HG03575 (cell line): ENCODE results near the gene INPP4A.
"Not testable (repeated sequence)": the region's sequence is repeated elsewhere in the genome, so short reads cannot be mapped to it uniquely, and the experiment has no call there.

ENCODE experiments used
- ATAC-seq: cut with Tn5 transposase; IDR thresholded peaks from one replicate; pipeline ENCODE4 v1.9.1; 2021; ENCODE audit not compliant: unreplicated experiment, insufficient number of reproducible peaks, low FRiP score; ENCODE audit errors: extremely low read depth

INPP4A gene

DNA sequence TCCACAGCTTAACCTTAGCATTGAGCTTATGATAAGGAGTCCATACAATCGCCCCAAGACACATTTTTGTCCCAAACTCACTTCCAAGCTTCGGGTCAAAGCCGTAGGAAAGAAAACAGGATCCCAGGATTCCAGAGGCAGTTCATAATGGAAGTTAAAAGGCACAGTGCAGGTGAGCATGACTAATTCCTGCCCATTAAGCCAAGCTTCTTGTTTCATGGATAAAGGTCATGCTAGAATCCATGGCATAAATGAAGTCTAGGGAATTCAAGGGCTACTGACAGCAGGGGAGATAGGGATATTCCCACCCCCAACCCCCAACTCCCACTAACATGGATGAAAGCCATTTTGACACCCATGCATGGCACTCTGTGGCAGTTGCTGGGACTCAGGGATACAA lies 10.2 kb upstream of the INPP4A start:
- ATAC-seq: no peak

DNA sequence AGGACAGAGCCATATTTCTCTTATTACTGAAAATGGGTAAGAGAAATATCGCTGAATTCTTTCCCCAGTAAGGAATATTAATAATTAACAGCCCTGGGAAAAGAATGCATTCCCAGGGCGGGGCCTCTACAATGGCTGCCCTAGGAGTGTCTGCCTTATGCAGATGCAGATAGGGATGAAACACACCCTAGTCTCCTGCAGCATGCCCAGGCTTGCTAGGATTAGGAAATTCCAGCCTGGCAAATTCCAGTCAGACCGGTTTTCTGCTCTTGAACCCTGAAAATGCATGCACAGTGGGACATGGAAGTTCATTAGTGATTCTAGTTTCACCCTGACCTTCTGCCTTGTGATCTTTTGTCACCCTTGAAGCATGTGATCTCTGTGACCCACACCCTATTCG lies 9.0 kb upstream of the INPP4A start:
- ATAC-seq: not testable (repeated sequence)

DNA sequence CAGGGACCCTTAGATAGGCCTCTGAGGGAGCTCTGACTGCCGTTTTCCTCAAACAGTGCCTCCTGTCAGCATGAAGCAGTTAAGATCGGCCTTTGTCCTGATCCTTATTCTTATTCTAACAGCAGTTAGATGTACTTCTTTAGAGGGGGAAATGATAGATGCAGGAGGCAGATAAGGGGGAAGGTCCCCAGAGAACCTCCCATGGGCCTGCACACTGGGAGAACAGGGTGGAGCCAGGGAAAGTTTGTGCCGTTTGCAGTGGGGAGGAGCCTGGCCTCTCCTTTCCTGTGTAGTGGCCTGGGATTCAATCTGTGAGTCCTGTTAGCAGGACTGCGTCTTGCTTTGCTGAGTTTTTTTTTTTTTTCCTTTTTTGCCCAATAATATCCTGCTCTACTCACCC lies 7.9 kb upstream of the INPP4A start:
- ATAC-seq: no peak

DNA sequence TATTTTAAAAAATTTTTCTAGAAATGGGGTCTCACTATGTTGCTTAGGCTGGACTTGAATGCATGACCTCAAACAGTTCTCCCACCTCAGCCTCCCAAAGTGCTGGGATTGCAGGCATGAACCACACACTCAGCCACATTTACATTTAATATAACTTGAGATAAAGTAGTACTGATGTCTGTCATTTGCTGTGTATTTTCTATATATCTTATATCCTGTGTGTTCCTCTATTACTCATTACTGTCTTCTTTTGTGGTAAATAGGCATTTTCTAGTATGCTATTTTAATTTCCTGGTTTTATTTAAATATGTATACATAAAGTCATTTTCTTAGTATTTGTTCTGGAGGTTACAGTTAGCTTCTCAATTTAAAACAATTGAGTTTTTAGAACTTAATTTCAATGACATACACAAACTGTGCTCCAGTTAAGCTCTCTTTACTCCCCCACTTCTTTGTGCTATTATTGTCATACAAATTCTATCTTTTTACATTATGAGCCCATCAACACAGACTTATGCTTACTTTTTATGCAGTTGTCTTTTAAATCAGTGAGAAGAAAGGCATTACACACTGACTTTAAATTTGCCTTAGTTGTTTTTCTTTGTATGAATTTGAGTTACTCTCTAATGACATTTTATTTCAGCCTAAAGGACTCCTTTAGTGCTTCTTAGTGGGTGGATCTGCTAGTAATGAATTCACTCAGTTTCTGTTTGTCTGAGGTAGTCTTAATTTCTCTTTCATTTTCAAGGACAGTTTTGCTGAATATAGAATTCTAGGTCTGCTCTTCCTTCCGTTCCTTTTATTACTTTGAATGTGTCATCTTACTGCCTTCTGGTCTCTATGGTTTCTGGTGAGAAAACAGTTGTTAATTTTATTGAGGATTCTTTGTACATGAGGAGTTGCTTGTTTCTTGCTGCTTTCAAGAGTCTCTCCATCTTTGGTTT lies 6.2 kb upstream of the INPP4A start:
- ATAC-seq: no peak

DNA sequence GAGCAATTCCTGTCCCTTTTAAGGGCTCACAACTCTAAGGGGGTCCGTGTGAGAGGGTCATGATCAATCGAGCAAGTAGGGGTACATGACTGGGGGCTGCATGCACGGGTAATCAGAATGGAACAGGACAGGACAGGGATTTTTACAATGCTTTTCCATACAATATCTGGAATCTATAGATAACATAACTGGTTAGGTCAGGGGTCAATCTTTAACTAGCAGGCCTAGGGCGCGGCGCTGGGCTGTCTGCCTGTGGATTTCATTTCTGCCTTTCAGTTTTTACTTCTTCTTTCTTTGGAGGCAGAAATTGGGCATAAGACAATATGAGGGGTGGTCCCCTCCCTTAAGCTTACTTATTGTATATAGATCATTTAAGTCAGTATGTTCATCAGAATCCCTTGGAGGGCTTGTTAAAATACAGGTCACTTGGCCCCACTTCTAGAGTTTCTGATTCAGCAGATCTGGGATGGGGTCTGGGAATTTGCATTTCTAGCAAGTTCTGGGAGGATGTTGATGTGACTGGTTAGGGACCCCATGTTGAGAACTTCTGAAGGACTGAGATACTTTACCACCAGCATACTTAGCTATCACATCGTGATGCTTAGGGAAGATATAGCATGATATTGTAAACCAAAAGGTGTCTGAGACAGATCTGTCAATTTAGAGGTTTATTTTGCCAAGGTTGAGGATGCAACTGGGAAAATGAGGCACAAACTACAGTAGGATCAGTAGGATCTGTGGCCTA lies 2.8 kb upstream of the INPP4A start:
- no peak for ATAC-seq

DNA sequence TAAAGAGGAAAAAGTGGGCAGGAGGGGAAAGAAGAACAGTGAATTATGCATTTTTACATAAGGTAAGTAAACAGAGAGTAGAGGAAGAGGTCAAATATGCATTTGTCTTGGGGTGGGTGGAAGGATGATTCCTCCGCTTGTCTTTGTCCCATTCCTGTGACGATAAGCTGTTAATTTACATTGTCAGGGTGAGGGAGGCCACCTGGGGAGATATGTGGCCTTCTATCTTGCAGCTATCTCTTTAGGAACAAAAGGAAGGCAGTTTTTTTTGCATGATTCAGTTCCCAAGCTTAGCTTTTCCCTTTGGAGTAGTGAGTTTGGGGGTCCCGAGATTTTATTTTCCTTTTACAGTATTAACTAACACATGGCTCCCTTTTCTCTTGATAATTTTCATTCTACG lies 2.2 kb upstream of the INPP4A start:
- ATAC-seq: no peak

DNA sequence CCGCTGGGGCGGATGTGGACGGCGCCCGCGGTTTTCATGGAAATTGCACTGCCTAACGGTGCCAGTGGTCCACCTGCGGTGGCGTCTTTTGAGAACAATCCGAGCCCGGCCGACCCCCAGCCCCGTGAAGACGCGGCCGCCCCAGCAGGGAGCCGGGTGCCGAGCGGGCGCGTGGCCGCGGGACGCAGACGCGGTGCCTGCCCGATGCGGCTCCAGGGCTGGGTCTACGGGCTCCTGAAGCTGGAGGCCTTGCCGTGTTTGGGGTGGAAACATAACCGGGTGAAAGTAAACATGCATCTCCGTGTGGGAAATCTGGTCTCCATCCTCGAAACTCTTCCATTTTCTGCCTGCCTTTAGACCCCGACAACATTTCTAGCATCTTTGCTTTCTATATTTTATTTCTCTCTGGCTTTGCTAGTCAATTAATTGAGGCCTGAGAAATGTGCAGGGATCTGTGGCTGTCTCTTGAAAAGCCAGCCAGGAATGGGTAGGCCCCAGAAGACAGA lies 572 bp downstream of the INPP4A start:
- ATAC-seq: no peak

DNA sequence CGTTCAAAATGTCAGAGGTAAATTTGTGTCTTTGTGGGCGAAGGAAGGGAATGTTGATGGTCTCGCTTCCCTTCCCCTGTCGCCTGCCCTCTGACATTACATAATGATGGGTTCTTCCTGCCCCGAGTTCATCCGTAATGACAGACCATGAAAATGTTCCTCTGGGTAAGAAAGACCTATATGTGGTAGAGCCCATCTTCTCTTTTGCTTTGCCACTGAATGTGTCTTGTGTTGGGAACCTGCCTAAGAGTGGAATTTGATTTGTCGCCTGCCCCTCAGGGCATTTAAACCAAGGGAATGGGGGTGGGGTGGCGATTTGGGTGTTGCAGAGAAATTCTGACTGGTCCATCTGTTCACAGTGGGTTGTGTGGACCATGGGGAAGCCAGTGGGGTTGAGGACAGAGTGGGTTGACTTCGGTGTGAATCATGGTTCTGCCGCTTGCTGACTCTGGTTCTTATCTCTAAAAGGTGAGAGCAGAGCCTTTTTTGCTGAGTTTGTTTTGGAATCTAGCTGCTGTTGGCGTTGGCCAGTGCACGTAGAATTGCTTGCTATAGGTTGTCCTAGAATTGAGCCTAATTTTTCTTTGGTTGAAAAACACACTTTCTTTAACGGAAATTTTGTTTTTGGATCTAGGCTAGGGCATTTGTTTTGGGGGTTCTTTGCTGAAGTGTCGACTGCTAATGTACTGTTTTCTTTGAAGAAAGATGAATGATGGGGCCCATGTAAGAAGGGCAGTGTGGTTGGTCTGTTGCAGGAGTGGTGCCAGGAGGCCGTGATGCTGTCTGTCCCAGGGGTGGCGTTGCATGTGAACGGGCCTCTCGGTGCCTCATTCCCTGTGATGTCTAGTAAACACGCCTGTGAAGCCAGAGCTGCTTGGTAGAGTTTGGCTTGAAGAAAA lies 1.3 kb downstream of the INPP4A start:
- ATAC-seq: no peak

DNA sequence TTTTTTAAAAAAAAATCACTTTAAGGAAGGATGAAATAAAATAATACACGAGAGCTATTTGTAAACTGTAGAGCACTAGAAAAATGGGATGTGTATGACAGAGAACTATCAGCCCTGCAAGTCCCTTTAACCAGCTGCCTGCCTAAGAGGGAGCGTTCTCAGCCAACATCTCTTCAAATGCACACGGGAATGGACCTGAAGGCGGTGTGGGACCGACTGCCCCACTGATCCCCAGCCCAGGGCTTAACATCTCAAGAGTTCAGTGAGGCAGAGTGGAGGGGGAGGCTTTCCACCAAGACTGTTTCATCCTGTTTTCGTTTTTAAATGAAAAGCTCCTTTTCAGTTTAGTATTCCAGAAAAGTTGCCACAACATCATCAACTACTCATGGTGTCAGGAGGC lies 2.2 kb downstream of the INPP4A start:
- ATAC-seq: no peak

DNA sequence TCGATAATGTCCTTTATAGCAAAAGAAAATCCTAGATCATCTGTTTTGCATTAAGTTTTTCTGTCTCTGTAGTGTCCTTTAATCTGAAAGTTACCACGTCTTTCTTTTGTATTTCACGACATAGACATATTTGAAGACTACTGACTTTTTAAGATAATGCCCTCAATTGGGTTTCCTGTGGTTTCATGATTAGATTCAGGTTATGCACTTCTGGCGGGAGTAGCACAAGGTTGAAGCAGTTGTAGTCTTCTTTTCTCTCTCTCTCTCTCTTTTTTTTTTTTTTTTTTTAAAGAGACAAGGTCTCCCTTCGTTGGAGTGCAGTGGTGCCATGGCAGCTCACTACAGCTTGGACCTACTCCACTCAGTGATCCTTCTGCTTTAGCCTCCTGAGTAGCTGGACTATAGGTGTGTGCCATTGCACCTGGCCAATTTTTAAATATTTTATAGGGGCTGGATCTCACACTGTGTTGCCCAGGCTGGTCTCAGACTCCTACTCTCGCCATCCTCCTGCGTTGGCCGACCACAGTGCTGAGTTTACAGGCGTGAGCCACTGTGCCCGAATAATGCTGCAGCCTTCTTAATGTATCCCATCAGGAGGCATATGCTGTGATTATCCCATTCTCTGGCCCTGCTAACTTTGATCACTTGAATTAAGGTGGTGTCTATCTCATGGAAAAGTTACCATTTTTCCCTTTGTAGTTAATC lies 3.9 kb downstream of the INPP4A start:
- ATAC-seq: no peak

DNA sequence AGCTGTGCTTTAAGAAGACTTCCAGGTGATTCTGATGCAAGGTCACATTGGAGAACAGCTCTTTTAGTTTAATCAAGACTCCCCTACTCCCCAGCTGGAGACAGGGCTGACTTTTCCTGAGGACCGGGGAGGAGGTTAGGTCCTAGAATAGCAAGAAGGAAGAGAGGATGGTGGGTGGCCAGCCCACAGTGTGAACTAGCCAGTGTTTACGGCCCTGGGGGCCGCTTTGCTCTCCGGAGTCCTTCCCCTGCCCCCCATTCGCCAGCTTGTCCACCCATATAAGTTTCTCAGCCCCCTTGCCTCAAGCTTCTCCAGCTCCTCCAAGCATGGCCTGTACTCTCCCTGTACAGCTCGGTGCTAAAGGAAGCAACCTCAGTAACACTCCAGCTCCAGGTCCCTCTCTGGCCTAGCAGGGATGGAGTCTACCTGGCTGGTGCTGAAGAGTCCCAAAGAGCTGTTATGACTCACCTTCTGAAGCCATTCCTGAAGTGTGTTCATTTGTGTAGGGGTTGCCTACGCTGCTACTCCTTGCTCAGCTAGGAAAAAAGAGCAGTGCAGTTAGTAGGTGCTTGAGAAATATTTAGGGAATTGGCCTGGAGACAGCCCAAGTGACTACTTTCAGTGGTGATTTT lies 7.9 kb downstream of the INPP4A start:
- ATAC-seq: no peak

DNA sequence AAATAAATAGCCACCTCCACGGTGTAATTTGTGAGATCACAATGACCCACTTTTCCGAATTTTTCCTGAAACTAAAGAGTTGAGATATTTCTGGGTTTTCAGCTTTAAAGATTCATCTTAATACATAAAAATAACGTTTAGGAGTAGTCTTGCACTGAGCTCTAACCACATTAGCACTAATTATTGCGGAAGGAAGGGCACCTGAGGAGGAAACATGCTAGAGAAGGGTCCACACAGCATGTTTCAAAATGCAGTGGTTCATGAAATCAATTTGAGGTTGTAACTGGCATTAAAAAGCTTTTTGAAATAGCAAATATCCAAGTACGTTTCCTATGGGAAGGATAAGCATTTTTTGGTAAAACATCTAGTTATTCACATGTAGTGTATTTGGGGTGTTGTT lies 8.4 kb downstream of the INPP4A start:
- ATAC-seq: no peak

DNA sequence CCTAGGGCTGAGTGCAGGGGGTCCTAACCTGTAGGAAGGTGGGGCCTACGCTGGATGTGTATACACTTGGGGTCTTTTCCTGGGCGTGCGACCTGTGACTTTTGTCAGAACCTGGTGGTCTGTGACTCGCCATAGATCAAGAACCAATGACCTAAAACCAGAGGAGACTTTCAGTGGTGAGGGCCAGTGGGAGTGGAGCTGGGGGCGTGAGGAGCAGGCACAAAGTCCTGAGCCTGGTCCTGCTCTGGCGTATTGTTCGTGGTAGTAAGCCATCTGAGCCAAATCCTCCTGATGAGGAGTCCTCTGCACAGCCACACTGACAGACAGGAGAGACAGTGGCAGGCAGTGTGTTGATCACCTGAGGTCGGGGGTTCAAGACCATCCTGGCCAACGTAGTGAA lies 8.9 kb downstream of the INPP4A start:
- ATAC-seq: no peak

DNA sequence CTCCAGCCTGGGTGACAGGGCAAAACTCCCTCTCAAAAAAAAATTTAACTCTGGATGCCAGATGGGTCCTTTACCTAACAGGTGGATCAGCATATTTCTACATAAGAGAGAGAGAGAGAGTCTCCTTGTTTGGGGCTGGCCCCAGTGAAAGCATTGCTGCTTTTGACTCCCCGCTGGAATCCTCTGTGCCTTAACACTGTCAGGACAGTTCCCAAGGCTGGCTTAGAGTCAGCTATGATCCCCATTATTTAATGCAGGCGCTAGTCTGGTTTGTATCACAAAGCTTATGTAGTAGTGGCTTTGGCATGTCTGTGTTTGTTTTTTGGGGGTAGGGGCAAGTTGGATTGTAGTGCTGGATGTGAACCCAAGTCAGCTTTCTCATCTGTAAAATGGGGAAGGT lies 9.4 kb downstream of the INPP4A start:
- ATAC-seq: no peak

DNA sequence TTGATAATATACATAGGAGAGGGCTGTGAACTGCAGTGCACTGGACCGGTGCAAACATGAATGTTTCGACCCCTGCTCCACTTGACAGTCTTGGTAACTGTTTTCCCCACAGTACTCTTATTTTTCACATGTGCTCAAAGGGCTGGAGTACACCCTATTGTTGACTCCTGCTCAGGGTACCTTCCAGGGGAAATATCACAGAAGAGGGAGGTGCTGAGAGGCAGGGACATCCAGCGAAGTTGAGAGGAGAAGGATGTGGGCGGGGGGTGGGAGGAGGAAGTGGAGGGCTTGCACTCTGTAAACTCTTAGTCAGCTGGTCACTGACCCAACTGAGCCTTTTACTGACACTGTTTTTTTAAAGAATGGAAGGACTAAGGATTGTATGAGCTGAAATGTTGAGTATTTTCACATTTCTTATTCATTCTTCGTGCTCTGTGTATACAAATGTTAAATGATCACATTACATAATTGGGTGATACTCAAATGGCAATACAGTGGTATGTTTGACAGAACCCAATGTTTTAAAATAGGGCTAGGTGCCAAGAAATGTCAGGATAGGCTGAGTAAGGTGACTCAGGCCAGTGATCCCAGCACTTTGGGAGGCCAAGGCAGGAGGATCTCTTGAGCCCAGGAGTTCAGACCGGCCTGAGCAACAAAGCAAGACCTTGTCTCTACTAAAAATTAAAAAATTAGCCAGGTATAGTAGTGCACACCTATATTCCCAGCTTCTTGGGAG lies 10.0 kb downstream of the INPP4A start:
- no peak for ATAC-seq

DNA sequence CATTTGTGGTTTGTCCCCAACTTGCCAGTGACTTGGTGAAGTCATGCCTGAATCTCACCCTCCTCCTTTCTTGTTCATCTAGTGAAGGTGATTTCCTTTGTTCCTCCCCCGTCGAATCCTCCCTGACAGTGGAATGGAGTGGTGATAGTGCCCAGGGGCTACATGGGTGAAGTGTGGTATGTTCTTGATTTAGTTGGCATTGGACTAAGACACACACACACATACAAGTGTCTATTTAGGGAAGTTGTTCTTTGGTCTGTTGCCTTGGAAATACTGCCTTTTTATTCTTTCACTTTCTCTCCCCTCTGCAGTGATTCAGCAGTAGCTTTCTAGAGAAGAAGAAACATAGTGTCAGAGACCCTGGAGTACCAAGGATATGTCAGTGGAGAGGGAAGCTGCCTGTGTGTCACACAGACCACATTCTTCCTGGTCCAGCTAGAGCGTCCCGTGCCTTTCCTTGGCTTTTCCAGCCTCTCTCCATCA lies 10.9 kb downstream of the INPP4A start:
- ATAC-seq: no peak

DNA sequence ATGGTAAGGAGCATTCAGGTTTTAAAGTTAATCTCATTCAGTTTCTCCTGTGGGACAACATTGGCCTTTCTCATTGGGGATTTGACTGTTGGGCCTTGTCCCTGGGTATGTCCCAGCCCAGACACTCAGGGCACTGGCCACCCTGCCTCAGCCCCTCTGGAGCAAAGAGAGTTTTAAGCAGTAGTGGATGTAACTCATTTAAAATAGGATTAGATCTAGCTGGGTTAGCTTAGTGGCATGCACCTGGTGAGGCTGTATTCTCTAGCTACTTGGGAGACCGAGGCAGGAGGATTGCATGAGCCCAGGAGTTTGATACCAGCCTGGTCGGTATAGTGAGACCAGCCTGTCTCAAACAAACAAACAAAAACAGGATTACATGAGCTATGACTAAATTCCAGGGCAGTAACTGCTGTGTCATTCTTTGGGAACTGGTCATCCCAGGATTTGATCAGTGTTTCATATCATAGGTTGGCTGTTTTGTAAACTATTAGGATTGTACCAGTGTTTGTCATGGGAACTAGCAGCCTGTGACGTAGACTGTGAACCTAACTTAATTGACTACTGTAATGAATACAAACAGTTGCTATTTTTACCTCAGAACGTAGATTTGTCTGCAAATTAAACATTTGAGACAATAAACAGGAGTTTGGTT lies 12.5 kb downstream of the INPP4A start:
- ATAC-seq: no peak
